SK-N-SH treated with all-trans-retinoic acid at 6 μM for 48 hours (cell line): ENCODE measurements around the gene PPAT.

Experiments
- ATAC-seq: fragments of 200-7000 bp; cut with Tn5 transposase; 3 replicates; pipeline ENCODE4 v1.9.1; 2020; ENCODE audit warnings: mild to moderate bottlenecking, moderate library complexity
- BACH2 ChIP-seq: fragments of 250-450 bp; sonication (Bioruptor Pico); IDR thresholded peaks from 2 replicates; pipeline ENCODE4 v1.9.0; 2021; ENCODE audit warnings: mild to moderate bottlenecking, borderline replicate concordance
- CSDC2 ChIP-seq: fragments of 250-450 bp; sonication (Bioruptor Pico); IDR thresholded peaks from 2 replicates; pipeline ENCODE4 v1.5.0; 2020; ENCODE audit warnings: mild to moderate bottlenecking, moderate library complexity
- ESRRG ChIP-seq: fragments of 250-450 bp; sonication (Bioruptor Pico); IDR thresholded peaks from 2 replicates; pipeline ENCODE4 v1.6.1; 2021; ENCODE audit warnings: mild to moderate bottlenecking
- GLIS3 ChIP-seq: fragments of 250-450 bp; sonication (Bioruptor Pico); IDR thresholded peaks from 2 replicates; pipeline ENCODE4 v1.5.0; 2020; ENCODE audit warnings: mild to moderate bottlenecking, moderate library complexity
- ISL1 ChIP-seq: fragments of 250-450 bp; sonication (Bioruptor Pico); IDR thresholded peaks from 2 replicates; pipeline ENCODE4 v2.1.2; 2022; ENCODE audit warnings: mild to moderate bottlenecking, moderate library complexity
- OSR1 ChIP-seq: fragments of 250-450 bp; sonication (Bioruptor Pico); IDR thresholded peaks from 2 replicates; pipeline ENCODE4 v1.8.0; 2022; ENCODE audit warnings: moderate library complexity, mild to moderate bottlenecking, inconsistent platforms
- POU6F1 ChIP-seq: fragments of 250-450 bp; sonication (Bioruptor Pico); IDR thresholded peaks from 2 replicates; pipeline ENCODE4 v1.8.0; 2021; ENCODE audit warnings: low read depth, mild to moderate bottlenecking, moderate library complexity, borderline replicate concordance
- PPARA ChIP-seq: fragments of 250-450 bp; sonication (Bioruptor Pico); IDR thresholded peaks from 2 replicates; pipeline ENCODE4 v1.5.0; 2020; ENCODE audit warnings: mild to moderate bottlenecking, borderline replicate concordance
- RARB ChIP-seq: fragments of 250-450 bp; sonication (Bioruptor Pico); IDR thresholded peaks from 2 replicates; pipeline ENCODE4 v1.8.0; 2021; ENCODE audit warnings: mild to moderate bottlenecking, moderate library complexity
- SNAI2 ChIP-seq: fragments of 250-450 bp; sonication (Bioruptor Pico); IDR thresholded peaks from 2 replicates; pipeline ENCODE4 v1.5.0; 2020; ENCODE audit warnings: mild to moderate bottlenecking, moderate library complexity
- TCF4 ChIP-seq: fragments of 250-450 bp; sonication (Bioruptor Pico); IDR thresholded peaks from 2 replicates; pipeline ENCODE4 v1.8.0; 2021; ENCODE audit warnings: mild to moderate bottlenecking, moderate library complexity, borderline replicate concordance
- TOX ChIP-seq: fragments of 250-450 bp; sonication (Bioruptor Pico); IDR thresholded peaks from 2 replicates; pipeline ENCODE4 v1.8.0; 2021; ENCODE audit warnings: mild to moderate bottlenecking, moderate library complexity, borderline replicate concordance
- ZC3H10 ChIP-seq: fragments of 250-450 bp; sonication (Bioruptor Pico); IDR thresholded peaks from 2 replicates; pipeline ENCODE4 v1.5.1; 2021; ENCODE audit warnings: mild to moderate bottlenecking, moderate library complexity
- ZFP3 ChIP-seq: fragments of 250-450 bp; sonication (Bioruptor Pico); IDR thresholded peaks from 2 replicates; pipeline ENCODE4 v1.5.0; 2020; ENCODE audit warnings: mild to moderate bottlenecking, moderate library complexity
- ZNF70 ChIP-seq: fragments of 450-650 bp; formaldehyde crosslinking; IDR thresholded peaks from 2 replicates; pipeline ENCODE4 v1.5.0; 2020; ENCODE audit warnings: mild to moderate bottlenecking, moderate library complexity
- ZNF8 ChIP-seq: fragments of 450-650 bp; formaldehyde crosslinking; IDR thresholded peaks from 2 replicates; pipeline ENCODE4 v1.5.0; 2020; ENCODE audit warnings: mild to moderate bottlenecking, moderate library complexity
- TF ChIP-seq, protein P1 (sequence below): fragments of 250-450 bp; sonication (Bioruptor Pico); IDR thresholded peaks from 2 replicates; pipeline ENCODE4 v1.8.0; 2020; ENCODE audit warnings: mild to moderate bottlenecking, moderate library complexity, borderline replicate concordance
- TF ChIP-seq, protein P2 (sequence below): fragments of 250-450 bp; sonication (Bioruptor Pico); IDR thresholded peaks from 2 replicates; pipeline ENCODE4 v1.5.0; 2020; ENCODE audit warnings: mild to moderate bottlenecking, moderate library complexity
- TF ChIP-seq, protein P3 (sequence below): fragments of 250-450 bp; sonication (Bioruptor Pico); IDR thresholded peaks from 2 replicates; pipeline ENCODE4 v1.5.1; 2020; ENCODE audit warnings: low read depth, mild to moderate bottlenecking, moderate library complexity
- TF ChIP-seq, protein P4 (sequence below): fragments of 250-450 bp; sonication (Bioruptor Pico); IDR thresholded peaks from 2 replicates; pipeline ENCODE4 v1.5.1; 2021; ENCODE audit warnings: mild to moderate bottlenecking, moderate library complexity

PPAT gene

DNA sequence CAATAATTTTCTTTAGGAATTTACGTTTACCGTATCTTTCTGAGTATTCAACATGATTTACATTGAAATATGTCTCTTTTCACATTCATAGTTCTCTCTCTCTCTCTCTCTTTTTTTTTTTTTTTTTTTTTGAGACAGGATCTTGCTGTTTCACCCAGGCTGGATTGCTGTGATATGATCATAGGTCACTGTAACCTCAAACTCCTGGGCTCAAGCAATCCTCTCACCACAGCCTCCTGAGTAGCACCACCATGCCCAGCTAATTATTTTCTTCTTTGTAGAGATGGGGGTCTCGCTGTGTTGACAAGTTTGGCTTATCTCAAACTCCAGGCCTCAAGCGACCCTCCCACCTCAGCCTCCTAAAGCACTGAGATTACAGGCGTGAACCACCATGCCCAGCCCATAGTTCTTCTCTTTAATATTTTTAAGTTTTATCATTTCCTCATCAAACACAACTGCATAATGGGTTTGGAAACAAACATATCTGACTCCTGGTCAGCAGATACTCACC lies 41.8 kb upstream of the PPAT start (continued):
- no peak for TF ChIP-seq RARB
- no peak for TF ChIP-seq BACH2 (CRISPR knock-in tag)

- TF ChIP-seq, protein P1, sequence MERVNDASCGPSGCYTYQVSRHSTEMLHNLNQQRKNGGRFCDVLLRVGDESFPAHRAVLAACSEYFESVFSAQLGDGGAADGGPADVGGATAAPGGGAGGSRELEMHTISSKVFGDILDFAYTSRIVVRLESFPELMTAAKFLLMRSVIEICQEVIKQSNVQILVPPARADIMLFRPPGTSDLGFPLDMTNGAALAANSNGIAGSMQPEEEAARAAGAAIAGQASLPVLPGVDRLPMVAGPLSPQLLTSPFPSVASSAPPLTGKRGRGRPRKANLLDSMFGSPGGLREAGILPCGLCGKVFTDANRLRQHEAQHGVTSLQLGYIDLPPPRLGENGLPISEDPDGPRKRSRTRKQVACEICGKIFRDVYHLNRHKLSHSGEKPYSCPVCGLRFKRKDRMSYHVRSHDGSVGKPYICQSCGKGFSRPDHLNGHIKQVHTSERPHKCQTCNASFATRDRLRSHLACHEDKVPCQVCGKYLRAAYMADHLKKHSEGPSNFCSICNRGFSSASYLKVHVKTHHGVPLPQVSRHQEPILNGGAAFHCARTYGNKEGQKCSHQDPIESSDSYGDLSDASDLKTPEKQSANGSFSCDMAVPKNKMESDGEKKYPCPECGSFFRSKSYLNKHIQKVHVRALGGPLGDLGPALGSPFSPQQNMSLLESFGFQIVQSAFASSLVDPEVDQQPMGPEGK (CRISPR knock-in tag) = no peak
- TF ChIP-seq OSR1 (CRISPR knock-in tag) = no peak
- no peak for TF ChIP-seq BACH2 (CRISPR knock-in tag)
- TF ChIP-seq ZNF70 = no peak
- no peak for TF ChIP-seq TOX (CRISPR knock-in tag)
- TF ChIP-seq, protein P2, sequence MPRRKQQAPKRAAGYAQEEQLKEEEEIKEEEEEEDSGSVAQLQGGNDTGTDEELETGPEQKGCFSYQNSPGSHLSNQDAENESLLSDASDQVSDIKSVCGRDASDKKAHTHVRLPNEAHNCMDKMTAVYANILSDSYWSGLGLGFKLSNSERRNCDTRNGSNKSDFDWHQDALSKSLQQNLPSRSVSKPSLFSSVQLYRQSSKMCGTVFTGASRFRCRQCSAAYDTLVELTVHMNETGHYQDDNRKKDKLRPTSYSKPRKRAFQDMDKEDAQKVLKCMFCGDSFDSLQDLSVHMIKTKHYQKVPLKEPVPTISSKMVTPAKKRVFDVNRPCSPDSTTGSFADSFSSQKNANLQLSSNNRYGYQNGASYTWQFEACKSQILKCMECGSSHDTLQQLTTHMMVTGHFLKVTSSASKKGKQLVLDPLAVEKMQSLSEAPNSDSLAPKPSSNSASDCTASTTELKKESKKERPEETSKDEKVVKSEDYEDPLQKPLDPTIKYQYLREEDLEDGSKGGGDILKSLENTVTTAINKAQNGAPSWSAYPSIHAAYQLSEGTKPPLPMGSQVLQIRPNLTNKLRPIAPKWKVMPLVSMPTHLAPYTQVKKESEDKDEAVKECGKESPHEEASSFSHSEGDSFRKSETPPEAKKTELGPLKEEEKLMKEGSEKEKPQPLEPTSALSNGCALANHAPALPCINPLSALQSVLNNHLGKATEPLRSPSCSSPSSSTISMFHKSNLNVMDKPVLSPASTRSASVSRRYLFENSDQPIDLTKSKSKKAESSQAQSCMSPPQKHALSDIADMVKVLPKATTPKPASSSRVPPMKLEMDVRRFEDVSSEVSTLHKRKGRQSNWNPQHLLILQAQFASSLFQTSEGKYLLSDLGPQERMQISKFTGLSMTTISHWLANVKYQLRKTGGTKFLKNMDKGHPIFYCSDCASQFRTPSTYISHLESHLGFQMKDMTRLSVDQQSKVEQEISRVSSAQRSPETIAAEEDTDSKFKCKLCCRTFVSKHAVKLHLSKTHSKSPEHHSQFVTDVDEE (CRISPR knock-in tag) = no peak
- TF ChIP-seq ZNF8 (CRISPR knock-in tag) = no peak
- no peak for TF ChIP-seq TCF4 (CRISPR knock-in tag)
- no peak for ATAC-seq
These were observed 40.5 kb upstream of the PPAT start for GRCh38 chr4:56475917-56476316.

DNA sequence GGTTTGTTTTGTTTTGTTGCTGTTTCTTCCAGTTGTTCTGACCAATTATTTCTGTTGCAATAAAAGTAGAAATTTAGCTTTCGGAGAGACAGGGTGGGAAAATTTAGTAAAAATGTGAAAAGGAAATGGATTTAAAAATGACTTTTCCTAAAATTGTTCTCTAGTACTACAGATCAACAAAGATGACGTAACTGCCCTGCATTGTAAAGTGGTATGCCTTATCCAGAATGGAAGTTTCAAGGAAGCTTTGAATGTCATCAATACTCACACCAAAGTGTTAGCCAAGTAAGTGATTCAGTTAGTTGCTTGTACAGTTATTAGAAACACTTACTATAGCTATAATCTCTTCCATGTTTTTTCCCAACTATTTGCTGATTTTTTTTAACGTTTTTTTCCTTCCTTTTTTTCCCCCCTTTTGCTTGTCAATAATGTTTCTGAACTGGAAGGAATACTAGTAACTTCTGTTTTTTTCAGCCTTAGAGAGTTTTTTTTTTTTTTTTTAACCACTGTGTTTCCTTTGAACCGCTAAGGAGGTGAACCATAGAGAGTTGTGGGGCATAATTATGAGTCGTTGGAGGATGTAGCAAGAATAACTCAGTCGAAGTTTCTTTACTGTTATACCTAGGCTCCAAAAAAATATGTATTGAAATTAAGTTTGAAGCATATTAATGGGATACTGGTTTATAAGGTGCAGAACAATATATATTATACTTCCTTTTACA lies 34.2 kb upstream of the PPAT start:
- ATAC-seq = no peak
- TF ChIP-seq POU6F1 (CRISPR knock-in tag) (no peak), TOX (CRISPR knock-in tag) (no peak), GLIS3 (CRISPR knock-in tag) (no peak), ESRRG (CRISPR knock-in tag) (no peak), ZFP3 (CRISPR knock-in tag) (no peak), ZNF8 (CRISPR knock-in tag) (no peak), CSDC2 (no peak), PPARA (no peak), ZNF70 (no peak), TCF4 (CRISPR knock-in tag) (no peak), ISL1 (CRISPR knock-in tag) (no peak), ZC3H10 (CRISPR knock-in tag) (no peak), OSR1 (CRISPR knock-in tag) (no peak), SNAI2 (CRISPR knock-in tag) (no peak)
- TF ChIP-seq, protein P1 (CRISPR knock-in tag) = no peak
- TF ChIP-seq, protein P3, sequence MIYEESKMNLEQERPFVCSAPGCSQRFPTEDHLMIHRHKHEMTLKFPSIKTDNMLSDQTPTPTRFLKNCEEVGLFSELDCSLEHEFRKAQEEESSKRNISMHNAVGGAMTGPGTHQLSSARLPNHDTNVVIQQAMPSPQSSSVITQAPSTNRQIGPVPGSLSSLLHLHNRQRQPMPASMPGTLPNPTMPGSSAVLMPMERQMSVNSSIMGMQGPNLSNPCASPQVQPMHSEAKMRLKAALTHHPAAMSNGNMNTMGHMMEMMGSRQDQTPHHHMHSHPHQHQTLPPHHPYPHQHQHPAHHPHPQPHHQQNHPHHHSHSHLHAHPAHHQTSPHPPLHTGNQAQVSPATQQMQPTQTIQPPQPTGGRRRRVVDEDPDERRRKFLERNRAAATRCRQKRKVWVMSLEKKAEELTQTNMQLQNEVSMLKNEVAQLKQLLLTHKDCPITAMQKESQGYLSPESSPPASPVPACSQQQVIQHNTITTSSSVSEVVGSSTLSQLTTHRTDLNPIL (CRISPR knock-in tag) = no peak
- TF ChIP-seq, protein P2 (CRISPR knock-in tag) = no peak
- TF ChIP-seq, protein P4, sequence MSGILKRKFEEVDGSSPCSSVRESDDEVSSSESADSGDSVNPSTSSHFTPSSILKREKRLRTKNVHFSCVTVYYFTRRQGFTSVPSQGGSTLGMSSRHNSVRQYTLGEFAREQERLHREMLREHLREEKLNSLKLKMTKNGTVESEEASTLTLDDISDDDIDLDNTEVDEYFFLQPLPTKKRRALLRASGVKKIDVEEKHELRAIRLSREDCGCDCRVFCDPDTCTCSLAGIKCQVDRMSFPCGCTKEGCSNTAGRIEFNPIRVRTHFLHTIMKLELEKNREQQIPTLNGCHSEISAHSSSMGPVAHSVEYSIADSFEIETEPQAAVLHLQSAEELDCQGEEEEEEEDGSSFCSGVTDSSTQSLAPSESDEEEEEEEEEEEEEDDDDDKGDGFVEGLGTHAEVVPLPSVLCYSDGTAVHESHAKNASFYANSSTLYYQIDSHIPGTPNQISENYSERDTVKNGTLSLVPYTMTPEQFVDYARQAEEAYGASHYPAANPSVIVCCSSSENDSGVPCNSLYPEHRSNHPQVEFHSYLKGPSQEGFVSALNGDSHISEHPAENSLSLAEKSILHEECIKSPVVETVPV = no peak
